SK-N-SH treated with all-trans-retinoic acid at 6 μM for 48 hours (cell line): ENCODE data around the gene PPP6R2.

Experiments
- ATAC-seq: fragments of 200-7000 bp; cut with Tn5 transposase; 3 replicates; pipeline ENCODE4 v1.9.1; 2020; ENCODE audit warnings: mild to moderate bottlenecking, moderate library complexity
- ARNTL ChIP-seq: fragments of 450-650 bp; formaldehyde crosslinking; IDR thresholded peaks from 2 replicates; pipeline ENCODE4 v1.5.0; 2020; ENCODE audit warnings: low read depth, mild to moderate bottlenecking, moderate library complexity, borderline replicate concordance
- BACH2 ChIP-seq: fragments of 250-450 bp; sonication (Bioruptor Pico); IDR thresholded peaks from 2 replicates; pipeline ENCODE4 v1.9.0; 2021; ENCODE audit warnings: mild to moderate bottlenecking, borderline replicate concordance
- CREB5 ChIP-seq: fragments of 250-450 bp; sonication (Bioruptor Pico); IDR thresholded peaks from 2 replicates; pipeline ENCODE4 v1.5.1; 2020; ENCODE audit warnings: low read depth, mild to moderate bottlenecking, moderate library complexity
- CSDC2 ChIP-seq: fragments of 250-450 bp; sonication (Bioruptor Pico); IDR thresholded peaks from 2 replicates; pipeline ENCODE4 v1.5.0; 2020; ENCODE audit warnings: mild to moderate bottlenecking, moderate library complexity
- CSRNP3 ChIP-seq: fragments of 250-450 bp; sonication (Bioruptor Pico); IDR thresholded peaks from 2 replicates; pipeline ENCODE4 v1.5.1; 2021; ENCODE audit warnings: mild to moderate bottlenecking, moderate library complexity
- GLIS3 ChIP-seq: fragments of 250-450 bp; sonication (Bioruptor Pico); IDR thresholded peaks from 2 replicates; pipeline ENCODE4 v1.5.0; 2020; ENCODE audit warnings: mild to moderate bottlenecking, moderate library complexity
- ISL1 ChIP-seq: fragments of 250-450 bp; sonication (Bioruptor Pico); IDR thresholded peaks from 2 replicates; pipeline ENCODE4 v2.1.2; 2022; ENCODE audit warnings: mild to moderate bottlenecking, moderate library complexity
- PATZ1 ChIP-seq: fragments of 250-450 bp; sonication (Bioruptor Pico); IDR thresholded peaks from 2 replicates; pipeline ENCODE4 v1.8.0; 2020; ENCODE audit warnings: mild to moderate bottlenecking, moderate library complexity, borderline replicate concordance
- POU6F1 ChIP-seq: fragments of 250-450 bp; sonication (Bioruptor Pico); IDR thresholded peaks from 2 replicates; pipeline ENCODE4 v1.8.0; 2021; ENCODE audit warnings: low read depth, mild to moderate bottlenecking, moderate library complexity, borderline replicate concordance
- PPARA ChIP-seq: fragments of 250-450 bp; sonication (Bioruptor Pico); IDR thresholded peaks from 2 replicates; pipeline ENCODE4 v1.5.0; 2020; ENCODE audit warnings: mild to moderate bottlenecking, borderline replicate concordance
- RARB ChIP-seq: fragments of 250-450 bp; sonication (Bioruptor Pico); IDR thresholded peaks from 2 replicates; pipeline ENCODE4 v1.8.0; 2021; ENCODE audit warnings: mild to moderate bottlenecking, moderate library complexity
- SNAI2 ChIP-seq: fragments of 250-450 bp; sonication (Bioruptor Pico); IDR thresholded peaks from 2 replicates; pipeline ENCODE4 v1.5.0; 2020; ENCODE audit warnings: mild to moderate bottlenecking, moderate library complexity
- TCF4 ChIP-seq: fragments of 250-450 bp; sonication (Bioruptor Pico); IDR thresholded peaks from 2 replicates; pipeline ENCODE4 v1.8.0; 2021; ENCODE audit warnings: mild to moderate bottlenecking, moderate library complexity, borderline replicate concordance
- TOX ChIP-seq: fragments of 250-450 bp; sonication (Bioruptor Pico); IDR thresholded peaks from 2 replicates; pipeline ENCODE4 v1.8.0; 2021; ENCODE audit warnings: mild to moderate bottlenecking, moderate library complexity, borderline replicate concordance
- TSHZ2 ChIP-seq: fragments of 250-450 bp; sonication (Bioruptor Pico); IDR thresholded peaks from 2 replicates; pipeline ENCODE4 v1.5.0; 2020; ENCODE audit warnings: mild to moderate bottlenecking, moderate library complexity
- ZC3H10 ChIP-seq: fragments of 250-450 bp; sonication (Bioruptor Pico); IDR thresholded peaks from 2 replicates; pipeline ENCODE4 v1.5.1; 2021; ENCODE audit warnings: mild to moderate bottlenecking, moderate library complexity
- ZFP30 ChIP-seq: fragments of 450-650 bp; formaldehyde crosslinking; IDR thresholded peaks from 2 replicates; pipeline ENCODE4 v1.5.0; 2022; ENCODE audit warnings: mild to moderate bottlenecking, moderate library complexity
- ZNF565 ChIP-seq: fragments of 450-650 bp; formaldehyde crosslinking; conservative IDR thresholded peaks from 2 replicates; pipeline ENCODE4 v1.5.0; 2020; ENCODE audit warnings: low read depth, mild to moderate bottlenecking, moderate library complexity
- ZNF70 ChIP-seq: fragments of 450-650 bp; formaldehyde crosslinking; IDR thresholded peaks from 2 replicates; pipeline ENCODE4 v1.5.0; 2020; ENCODE audit warnings: mild to moderate bottlenecking, moderate library complexity
- ZNF8 ChIP-seq: fragments of 450-650 bp; formaldehyde crosslinking; IDR thresholded peaks from 2 replicates; pipeline ENCODE4 v1.5.0; 2020; ENCODE audit warnings: mild to moderate bottlenecking, moderate library complexity

PPP6R2 gene

GRCh38 chr22:50337262-50338041 is 5.7 kb upstream of the PPP6R2 start:
- TF ChIP-seq ZNF565 (CRISPR knock-in tag): no peak
- TF ChIP-seq POU6F1 (CRISPR knock-in tag): no peak
- TF ChIP-seq ZNF8 (CRISPR knock-in tag): no peak
- TF ChIP-seq ARNTL: no peak
- no peak for TF ChIP-seq SNAI2 (CRISPR knock-in tag)
- ATAC-seq: no peak

GRCh38 chr22:50338042-50338573 is 5.0 kb upstream of the PPP6R2 start:
- no peak for ATAC-seq
- TF ChIP-seq TCF4 (CRISPR knock-in tag) (no peak), GLIS3 (CRISPR knock-in tag) (no peak), TSHZ2 (CRISPR knock-in tag) (no peak), PATZ1 (CRISPR knock-in tag) (no peak), CSRNP3 (no peak), ZNF565 (CRISPR knock-in tag) (no peak), RARB (CRISPR knock-in tag) (no peak), TOX (CRISPR knock-in tag) (no peak), BACH2 (no peak), ZNF70 (no peak), PPARA (no peak), ISL1 (CRISPR knock-in tag) (no peak), ZFP30 (CRISPR knock-in tag) (no peak), SNAI2 (CRISPR knock-in tag) (no peak), ZC3H10 (CRISPR knock-in tag) (no peak), POU6F1 (CRISPR knock-in tag) (no peak), CREB5 (CRISPR knock-in tag) (no peak), ARNTL (no peak), CSDC2 (CRISPR knock-in tag) (no peak)
